Heart right ventricle (tissue), 16 donors: ENCODE measurements around the gene SLC30A2. TPM values are rescaled to one million over a fixed set of nuclear protein-coding genes. Genes with fewer than 3 reads are reported as not detected.

ENCODE experiments used
- ATAC-seq, 8 donors: fragments of 200-7000 bp; cut with Tn5 transposase; one replicate each; pipeline ENCODE4 v1.9.1; 2020; ENCODE audit warnings: mild to moderate bottlenecking in 8 of 8, moderate library complexity in 8 of 8, moderate number of reproducible peaks in 1 of 8
- DNase-seq, 2 donors: peaks; one replicate each; pipeline ENCODE4 v3.0.0-alpha.2; 2020
- H3K27ac ChIP-seq, 10 donors: fragments of 200-600 bp; sonication (generic) in 2 of 10; one replicate each; pipeline versions ENCODE4 v1.5.0 to v1.8.0; 2020 to 2022; ENCODE audit warnings: mild to moderate bottlenecking in 3 of 10
- H3K27me3 ChIP-seq, 7 donors: fragments of 200-600 bp; one replicate each; pipeline ENCODE4 v1.8.0; 2021 to 2022; ENCODE audit warnings: mild to moderate bottlenecking in 2 of 7
- H3K36me3 ChIP-seq, 9 donors: fragments of 200-600 bp; sonication (generic) in 1 of 9; one replicate each; pipeline versions ENCODE4 v1.5.0 to v1.8.0; 2020 to 2022; ENCODE audit warnings: mild to moderate bottlenecking in 2 of 9
- H3K4me1 ChIP-seq, 9 donors: fragments of 200-600 bp; sonication (generic) in 1 of 9; one replicate each; pipeline versions ENCODE4 v1.5.0 to v1.8.0; 2020 to 2022; ENCODE audit warnings: mild to moderate bottlenecking in 4 of 9
- H3K4me3 ChIP-seq, 10 donors: fragments of 200-600 bp; sonication (generic) in 2 of 10; one replicate each; pipeline versions ENCODE4 v1.5.0 to v1.8.0; 2020 to 2022; ENCODE audit warnings: mild to moderate bottlenecking in 7 of 10, moderate library complexity in 2 of 10
- H3K9me3 ChIP-seq, 11 donors: fragments of 200-600 bp in 10 of 11; sonication (generic) in 2 of 11; one replicate each; pipeline versions ENCODE4 v1.5.0 to v1.8.0; 2013 to 2022; ENCODE audit warnings: mild to moderate bottlenecking in 2 of 11, control low read depth in 1 of 11, moderate library complexity in 1 of 11
- CTCF ChIP-seq, 9 donors: fragments of 200-600 bp; sonication (generic) in 2 of 9; IDR thresholded peaks; one replicate each; pipeline versions ENCODE4 v1.5.0 to v1.8.0; 2021 to 2022; ENCODE audit warnings: antibody characterized with exemption in 9 of 9, mild to moderate bottlenecking in 5 of 9, moderate library complexity in 1 of 9
- WGBS, 2 donors: extraction: QIAGEN DNeasy Blood & Tissue Kit; methylation state at CpG; one replicate each; pipeline ENCODE4 v1.1.7; 2013; ENCODE audit warnings: inconsistent platforms in 1 of 2; 5-methylcytosine and 5-hydroxymethylcytosine counted together
- intact Hi-C, 10 donors: fragments of 100-400 bp; cut with DNase I; formaldehyde crosslinking; loops; one replicate each; pipeline versions ENCODE4 v1.11.1 to v1.14.2; 2022
- polyA plus RNA-seq, 2 donors: library from polyadenylated mRNA; stranded (reverse); fragments of 200-250 nt; gene quantifications; one replicate each; pipeline ENCODE4 v1.2.3, GENCODE V29; 2013
- total RNA-seq, 10 donors: library from RNA; stranded (reverse); fragmentation: NEBNext Ultra II Directional in 3 of 10; extraction: Animal tissue kit (Norgen Biotek cat#: 25700) in 3 of 10; gene quantifications; one replicate each; pipeline versions ENCODE4 v1.2.1 to v1.2.4, GENCODE V29; 2021 to 2023
- donor health status: Arrhythmogenic right ventricular cardiomyopathy.
- donor health status: ischemic (EF 13 %, LVEDD 7.1; RV severe dilation, severe dysfunction).
- donor health status: healthy with polysubstance abuse.
- donor health status: DM: no; HTN: yes; CAD: no.
- donor health status: DM: no; HTN: no; CAD: no.
- donor health status: ischemic (EF 25% LVEDD 6.9; RV normal size, moderate dysfunction).
- donor health status: ischemic (EF 25% LVEDD 5.7; RV mildly dilated, moderate dysfunction).
- donor health status: healthy.
- donor health status: DM: yes; HTN: yes; CAD: no.
- donor health status: Ischemic cardiomyopathy.
- donor health status: ischemic (EF 35%, LVEDD 5.7; RV mildly dilated, moderate dysfunction).
- donor health status: nonischemic (EF 11% LVEDD 7.7; RV severe dilation, severe dysfunction).
- donor health status: DM: yes; HTN: yes; CAD: no.
- donor health status: PGD.
- donor health status: ischemic (EF 29% LVEDD 5.4; RV normal size, mild dysfunction).
- donor health status: nonischemic (EF 23%, LVEDD 6.1; RV moderate dilation, normal function).

Gene SLC30A2
- total and polyA plus RNA-seq, 12 donors: 0.97 to 14.4 (median 6.2) TPM

- DNase-seq (no peak), ATAC-seq (no peak)
- Histone ChIP-seq H3K4me1 (peaks cover 6 to 55% (median 18%) of the 10 kb centered on the region in 9 donors), H3K27me3 (peaks cover 0 to 9% (median 0%) of the 10 kb centered on the region in 7 donors), H3K4me3 (no peak overlapping the region), H3K36me3 (no peaks in the 10 kb centered on the region), H3K27ac (peak overlapping the region in 9 of 10 donors; percentile 13 to 93 (median 64)), H3K9me3 (no peaks in the 10 kb centered on the region)
- TF ChIP-seq CTCF (IDR thresholded peaks at IDR 0.05): no peak
- intact Hi-C loops: loop anchor here in 1 of 10 donors (5.0 kb wide), 1 partner anchor 43 kb away; no protein-coding TSS in a partner anchor
- WGBS, 2 donors: 63 to 65% methylated on average over 9 of the region's 9 CpGs
These were observed 34.3 kb upstream of the SLC30A2 start for GRCh38 chr1:26079960-26080814.

- no peaks in the 10 kb centered on the region for H3K9me3 ChIP-seq
- no peak overlapping the region for H3K4me3 ChIP-seq
- DNase-seq: no peak
- H3K27ac ChIP-seq: peak overlapping the region; percentile 29 to 84 (median 60)
- H3K27me3 ChIP-seq: peaks cover 0 to 18% (median 0%) of the 10 kb centered on the region in 7 donors
- intact Hi-C loops: no loop called here
- no peak for ATAC-seq
- H3K36me3 ChIP-seq: no peaks in the 10 kb centered on the region
- TF ChIP-seq CTCF (IDR thresholded peaks at IDR 0.05): no peak
- 46 to 49% methylated on average over 7 of the region's 7 CpGs for WGBS, 2 donors
- H3K4me1 ChIP-seq: peaks cover 6 to 51% (median 22%) of the 10 kb centered on the region in 9 donors
These were observed 33.3 kb upstream of the SLC30A2 start for GRCh38 chr1:26079178-26079563.

- DNase-seq (no peak), ATAC-seq (no peak)
- intact Hi-C loops: no loop called here
- Histone ChIP-seq H3K4me3 (no peak overlapping the region), H3K27ac (peak overlapping the region; percentile 29 to 84 (median 60)), H3K9me3 (no peaks in the 10 kb centered on the region), H3K27me3 (peaks cover 0 to 17% (median 0%) of the 10 kb centered on the region in 7 donors), H3K4me1 (peaks cover 6 to 46% (median 22%) of the 10 kb centered on the region in 9 donors), H3K36me3 (no peaks in the 10 kb centered on the region)
- WGBS, 2 donors: 44 to 48% methylated on average over 8 of the region's 8 CpGs
- no peak for TF ChIP-seq CTCF (IDR thresholded peaks at IDR 0.05)
These were observed 32.6 kb upstream of the SLC30A2 start for GRCh38 chr1:26078286-26079177.

GRCh38 chr1:26077524-26077923 is 31.6 kb upstream of the SLC30A2 start:
- 81 to 98% methylated on average over 1 of the region's 1 CpG for WGBS, 2 donors
- ATAC-seq (no peak), DNase-seq (no peak)
- H3K27me3 ChIP-seq: peaks cover 0 to 14% (median 2%) of the 10 kb centered on the region in 7 donors
- peaks cover 6 to 43% (median 22%) of the 10 kb centered on the region in 9 donors for H3K4me1 ChIP-seq
- H3K27ac ChIP-seq: peak overlapping the region in 1 of 10 donors; percentile 74
- H3K4me3 ChIP-seq: no peak overlapping the region
- H3K36me3 ChIP-seq: no peaks in the 10 kb centered on the region
- intact Hi-C loops: no loop called here
- H3K9me3 ChIP-seq: no peaks in the 10 kb centered on the region
- no peak for TF ChIP-seq CTCF (IDR thresholded peaks at IDR 0.05)
